ENCODE results near the gene SHLD2.
"Not testable (repeated sequence)": the region's sequence is repeated elsewhere in the genome, so short reads cannot be mapped to it uniquely, and the experiment has no call there.

Gene SHLD2

GRCh38 chr10:87145598-87145997 is 50.6 kb downstream of the SHLD2 start:
- DNase-seq = not testable (repeated sequence)

GRCh38 chr10:87149020-87149609 is 54.1 kb downstream of the SHLD2 start:
- DNase-seq = not testable (repeated sequence)

DNA sequence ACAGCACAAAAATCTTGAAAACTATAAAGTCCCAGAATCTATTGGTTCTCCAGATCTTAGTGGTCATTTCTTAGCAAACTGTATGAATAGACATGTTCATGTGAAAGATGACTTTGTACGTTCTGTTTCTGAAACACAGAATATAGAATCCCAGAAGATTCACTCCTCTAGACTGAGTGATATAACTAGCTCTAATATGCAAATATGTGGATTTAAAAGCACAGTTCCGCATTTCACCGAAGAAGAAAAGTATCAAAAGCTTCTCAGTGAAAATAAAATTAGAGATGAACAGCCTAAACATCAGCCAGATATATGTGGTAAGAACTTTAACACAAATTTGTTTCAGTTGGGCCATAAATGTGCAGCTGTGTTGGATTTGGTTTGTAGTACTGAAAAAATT is 56.5 kb downstream of the SHLD2 start:
- not testable (repeated sequence) for DNase-seq

- not testable (repeated sequence) for DNase-seq
Observed at GRCh38 chr10:87156841-87157240, 61.8 kb downstream of the SHLD2 start.

DNA sequence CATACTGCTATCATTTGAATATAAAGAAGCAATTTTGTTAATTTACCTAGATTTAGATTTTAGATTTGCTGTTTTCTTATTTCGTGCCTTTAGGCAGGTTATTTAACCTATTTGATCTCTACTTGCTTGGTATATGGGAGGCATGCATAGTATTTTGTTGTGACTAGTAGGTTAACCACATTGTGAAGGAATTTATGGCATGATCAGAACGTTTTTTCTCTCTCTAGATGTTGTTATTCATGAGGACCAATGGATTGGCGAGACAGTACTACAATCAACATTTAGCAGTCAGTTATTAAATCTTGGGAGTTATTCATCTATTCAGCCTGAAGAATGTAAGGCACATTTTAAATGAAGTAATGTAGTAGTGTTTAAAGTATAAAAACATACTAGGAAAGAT is 62.8 kb downstream of the SHLD2 start:
- not testable (repeated sequence) for DNase-seq

DNA sequence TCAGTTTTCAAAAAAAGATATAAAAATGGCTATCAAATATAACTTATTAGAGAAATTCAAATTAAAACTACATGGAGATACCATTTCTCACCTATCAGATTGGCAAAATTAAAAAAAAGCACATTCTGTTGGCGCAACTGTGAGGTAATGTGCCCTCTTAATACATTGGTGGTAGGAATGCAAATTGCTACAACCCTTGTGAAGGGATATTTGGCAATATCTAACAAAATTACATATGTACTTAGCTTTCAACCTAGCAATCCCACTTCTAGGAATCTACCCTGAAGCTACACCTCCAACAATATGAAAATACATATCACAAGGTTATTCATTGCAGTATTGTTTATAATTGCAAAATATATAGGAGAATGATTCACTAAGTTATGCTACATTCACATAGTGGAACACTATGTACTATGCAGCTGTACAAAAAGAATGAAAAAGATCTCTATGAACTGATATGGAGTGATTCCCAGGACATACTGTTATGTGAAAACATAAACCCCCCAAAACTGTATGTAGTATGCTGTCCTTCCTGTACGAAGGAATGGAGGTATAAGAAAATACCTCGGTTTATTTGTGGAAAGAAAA is 67.8 kb downstream of the SHLD2 start:
- not testable (repeated sequence) for DNase-seq

DNA sequence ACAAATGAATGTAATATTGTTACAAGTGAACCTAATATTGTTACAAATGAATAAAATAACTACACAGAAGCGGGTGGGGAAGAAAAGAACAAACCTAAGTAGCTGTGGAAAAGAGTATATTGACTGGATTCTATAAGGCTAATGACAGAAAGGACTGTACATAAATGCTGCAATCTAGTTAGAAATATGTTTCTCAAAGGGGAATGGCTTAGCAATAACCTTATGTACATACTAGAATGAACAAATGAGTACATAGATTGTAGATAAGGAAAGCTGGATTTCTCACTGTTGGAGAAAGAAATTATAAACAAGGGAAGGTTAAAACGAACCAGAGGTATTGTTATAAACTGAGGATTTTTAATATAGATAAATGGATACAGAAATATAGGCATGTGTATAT is 68.4 kb downstream of the SHLD2 start:
- DNase-seq = not testable (repeated sequence)

GRCh38 chr10:87169857-87170256 is 74.9 kb downstream of the SHLD2 start:
- DNase-seq = not testable (repeated sequence)

- DNase-seq = not testable (repeated sequence)
Observed at GRCh38 chr10:87170705-87171104, 75.7 kb downstream of the SHLD2 start.

DNA sequence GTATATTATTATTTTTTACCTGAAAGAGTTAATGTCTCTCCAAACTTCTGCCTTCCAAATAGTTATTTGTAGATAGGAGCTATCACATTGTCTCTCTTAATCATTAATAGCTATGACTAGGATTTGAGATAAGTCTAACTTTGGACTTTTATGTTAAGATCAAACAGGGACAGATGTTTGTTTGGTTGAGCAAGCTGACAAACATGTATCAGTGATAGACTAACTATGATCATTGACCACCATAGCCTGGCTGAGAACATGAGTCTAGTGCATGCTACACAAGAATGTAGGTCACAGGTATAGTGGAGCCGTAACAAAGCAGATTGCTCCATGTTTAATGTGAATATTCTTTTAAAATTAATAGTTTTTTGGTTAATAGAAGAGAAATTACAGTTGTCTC is 76.7 kb downstream of the SHLD2 start:
- DNase-seq = not testable (repeated sequence)

DNA sequence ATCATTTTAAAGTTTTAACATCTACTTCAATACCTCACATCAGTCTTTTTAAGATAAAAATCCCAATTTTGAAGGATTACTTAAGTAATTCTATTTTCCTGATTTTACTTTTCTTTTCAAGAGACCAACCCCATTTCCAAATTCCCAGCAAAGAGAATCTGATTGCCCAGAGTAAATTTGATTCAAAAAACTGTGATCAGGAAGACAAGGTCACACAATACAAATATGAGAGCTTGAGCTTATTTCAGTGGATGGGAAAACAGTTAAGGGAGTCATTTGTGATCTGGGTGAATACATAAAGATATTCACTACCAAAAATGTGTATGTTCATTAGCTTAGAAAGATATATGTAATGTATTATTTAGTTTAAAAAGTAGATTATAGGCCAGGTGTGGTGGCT is 77.2 kb downstream of the SHLD2 start:
- not testable (repeated sequence) for DNase-seq

DNA sequence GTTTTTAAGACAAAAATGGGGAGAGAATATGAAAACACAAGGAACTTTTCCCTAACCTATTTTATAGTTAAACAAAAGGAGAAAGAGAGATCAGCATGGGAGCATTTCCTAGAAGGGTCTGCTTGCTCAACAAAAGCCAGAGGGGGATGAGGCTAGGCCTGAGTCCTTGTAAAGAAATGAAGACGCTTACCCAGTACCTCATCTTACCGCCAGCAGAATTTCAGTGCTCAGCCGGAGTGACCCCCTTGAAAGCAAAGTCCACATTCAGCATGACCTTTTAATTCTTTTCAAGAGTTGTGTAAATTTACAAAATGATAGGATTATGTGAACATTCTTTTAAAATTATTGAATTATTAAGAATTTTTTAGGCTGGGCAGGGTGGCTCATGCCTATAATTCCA is 82.6 kb downstream of the SHLD2 start:
- DNase-seq = not testable (repeated sequence)

DNA sequence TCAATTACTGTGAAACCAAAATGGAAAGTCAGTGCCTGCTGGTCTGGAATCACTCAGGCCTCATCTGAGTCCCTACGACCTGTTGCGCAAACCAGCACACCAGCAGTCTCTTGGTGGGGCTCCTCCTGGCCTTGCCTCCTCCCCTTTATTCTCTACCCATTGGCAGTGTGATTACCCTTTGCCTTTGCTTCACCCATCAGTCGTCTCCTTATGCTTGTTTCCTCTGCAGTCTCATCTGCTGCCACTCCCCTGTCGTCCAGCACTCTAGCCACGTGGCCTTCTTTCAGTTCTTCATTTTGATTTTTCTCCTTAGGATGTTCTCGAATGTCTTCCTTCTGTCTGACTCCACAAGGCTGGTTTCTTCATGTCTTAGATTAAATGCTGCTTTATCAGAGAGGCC is 89.4 kb downstream of the SHLD2 start:
- not testable (repeated sequence) for DNase-seq

DNA sequence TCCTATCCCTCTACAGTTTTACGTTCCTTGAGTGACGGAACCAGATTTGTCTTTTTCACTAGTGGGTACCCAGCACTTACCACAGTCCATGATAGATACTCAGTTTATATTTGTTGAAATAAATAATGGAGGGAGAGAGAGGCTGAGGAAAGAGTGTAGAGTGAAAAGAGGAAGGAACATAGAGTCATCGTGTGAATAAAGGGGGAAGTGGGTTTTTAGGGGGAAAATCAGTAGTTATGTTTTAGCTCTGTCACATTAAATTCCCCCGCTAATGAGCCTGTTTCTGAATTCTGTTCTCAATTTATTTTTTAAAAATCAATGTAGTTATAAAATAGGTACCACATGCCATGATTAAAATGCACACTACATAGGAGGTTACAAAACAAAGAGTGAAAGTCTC is 91.0 kb downstream of the SHLD2 start:
- not testable (repeated sequence) for DNase-seq

DNA sequence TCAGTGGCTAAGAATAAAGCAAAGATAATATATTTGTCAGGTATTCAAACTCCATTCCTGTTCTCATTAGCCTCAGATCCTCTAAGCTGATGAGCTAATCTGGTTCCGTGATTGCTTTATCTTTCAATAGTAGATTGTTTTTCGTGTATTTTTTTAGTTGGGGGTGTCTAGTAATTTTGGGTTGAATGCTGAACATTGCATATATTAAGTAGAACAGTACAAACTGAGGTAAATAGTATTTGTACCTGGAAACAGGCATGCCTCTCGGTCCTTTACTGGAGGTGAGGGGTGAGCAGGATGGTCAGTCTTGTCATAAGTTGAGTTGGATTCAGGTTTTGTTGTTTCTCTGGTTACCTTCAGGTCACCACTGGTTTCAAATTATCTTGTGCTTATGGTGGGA is 92.6 kb downstream of the SHLD2 start:
- DNase-seq = not testable (repeated sequence)

GRCh38 chr10:87191841-87192240 is 96.8 kb downstream of the SHLD2 start:
- not testable (repeated sequence) for DNase-seq

DNA sequence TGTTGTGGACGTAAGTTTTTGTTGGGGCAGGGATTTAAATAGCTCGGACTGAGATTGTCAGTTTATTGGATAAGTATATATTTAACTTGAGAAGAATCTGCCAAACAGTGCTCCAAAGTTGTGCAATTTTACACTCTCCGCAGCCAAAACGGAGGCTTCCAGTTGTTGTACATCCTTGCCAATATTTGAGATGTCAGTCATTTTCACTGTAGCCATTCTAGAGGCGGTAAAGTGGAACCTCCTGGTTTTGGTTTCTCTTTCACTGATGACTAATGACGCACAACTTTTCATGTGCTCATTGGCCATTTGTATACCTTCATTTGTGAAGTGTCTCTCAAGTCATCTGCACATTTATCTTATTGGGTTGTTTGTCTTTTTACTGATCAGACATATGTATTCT is 105.9 kb downstream of the SHLD2 start:
- DNase-seq = not testable (repeated sequence)

- DNase-seq = not testable (repeated sequence)
Observed at GRCh38 chr10:87204801-87205200, 109.8 kb downstream of the SHLD2 start.

DNA sequence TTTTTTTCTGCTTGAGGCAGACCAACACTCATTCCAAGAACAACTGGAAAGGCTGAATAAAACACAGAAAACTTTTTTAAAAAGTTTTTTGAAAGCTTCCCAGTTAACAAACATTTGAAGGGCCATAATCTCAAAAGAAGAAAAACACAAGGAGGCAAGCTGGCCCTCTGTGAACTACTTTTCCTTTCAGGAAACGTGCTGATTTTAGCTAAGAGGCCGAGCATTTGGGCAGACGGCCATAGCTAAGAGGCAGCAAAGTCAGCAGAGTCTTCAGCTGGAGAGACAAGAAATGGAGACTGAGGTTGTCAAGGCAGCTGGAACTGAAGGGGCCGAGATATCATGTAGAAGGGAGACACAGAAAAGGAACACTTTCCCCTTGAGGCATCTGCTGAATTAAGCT is 111.9 kb downstream of the SHLD2 start:
- DNase-seq = not testable (repeated sequence)

DNA sequence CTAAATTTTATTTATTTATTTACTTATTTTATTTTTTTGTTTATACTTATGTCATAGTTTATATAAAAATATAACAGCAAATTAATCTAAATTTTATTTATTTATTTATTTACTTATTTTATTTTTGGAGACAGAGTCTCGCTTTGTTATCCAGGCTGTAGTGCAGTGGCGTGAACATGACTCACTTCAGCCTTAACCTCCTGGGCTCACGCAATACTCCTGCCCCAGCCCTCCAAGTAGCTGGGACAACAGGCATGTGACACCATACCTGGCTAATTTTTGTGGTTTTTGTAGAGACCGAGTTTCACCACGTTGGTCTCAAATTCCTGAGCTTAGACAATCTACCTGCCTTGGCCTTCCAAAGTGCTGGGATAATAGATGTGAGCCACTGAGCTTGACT is 115.3 kb downstream of the SHLD2 start:
- DNase-seq = not testable (repeated sequence)

GRCh38 chr10:87211848-87212247 is 116.8 kb downstream of the SHLD2 start:
- DNase-seq = not testable (repeated sequence)

DNA sequence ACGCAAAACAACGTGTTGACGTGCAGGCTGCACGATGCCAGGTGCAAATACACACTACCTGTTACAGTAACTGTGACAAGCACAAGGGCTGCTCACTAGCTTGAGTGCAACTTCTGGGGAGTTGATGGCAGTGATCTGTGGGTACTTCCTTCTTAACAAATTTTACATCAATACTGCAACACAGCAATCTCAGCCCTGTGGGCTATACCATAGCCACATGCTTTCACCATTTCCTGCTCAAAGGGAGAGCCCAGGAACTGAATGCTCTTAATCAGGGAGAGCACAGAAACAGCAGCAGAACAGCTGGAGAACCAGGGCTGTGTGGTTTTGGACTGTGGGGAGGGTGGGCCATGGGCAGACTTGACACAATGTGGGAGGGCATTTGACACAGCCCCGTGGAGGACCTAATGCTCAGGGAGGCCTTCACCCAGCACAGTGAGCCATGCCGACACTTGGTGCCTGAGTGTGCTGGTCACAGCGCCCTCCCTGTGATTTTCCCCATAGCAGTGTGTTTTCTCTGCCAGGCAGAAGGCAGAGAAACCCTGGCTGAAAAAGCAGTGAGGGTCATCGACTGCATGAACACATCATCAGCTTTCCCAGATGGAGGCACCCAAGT is 118.3 kb downstream of the SHLD2 start:
- DNase-seq = not testable (repeated sequence)

- not testable (repeated sequence) for DNase-seq
Observed at GRCh38 chr10:87213806-87214205, 118.8 kb downstream of the SHLD2 start.

- DNase-seq = not testable (repeated sequence)
Observed at GRCh38 chr10:87216120-87216519, 121.1 kb downstream of the SHLD2 start.

Measured in NCI-H1105 treated with DMSO at 0.1 percent for 48 hours (cell line).